Right hindlimb (tissue), 1 donor: ENCODE results near the gene DLGAP1.
"Not testable (repeated sequence)": the region's sequence is repeated elsewhere in the genome, so short reads cannot be mapped to it uniquely, and the experiment has no call there.

Experiments used
- DNase-seq: peaks from one replicate; pipeline ENCODE4 v3.0.0-alpha.2; 2018

DLGAP1 gene

GRCh38 chr18:3706279-3707097, 748.6 kb downstream of the DLGAP1 start:
- DNase-seq, result no peak

GRCh38 chr18:3704556-3705344, 750.4 kb downstream of the DLGAP1 start:
- DNase-seq, result no peak

GRCh38 chr18:3703732-3704176, 751.4 kb downstream of the DLGAP1 start:
- peak; percentile 39 for DNase-seq

GRCh38 chr18:3699707-3700567, 755.2 kb downstream of the DLGAP1 start:
- not testable (repeated sequence) for DNase-seq

GRCh38 chr18:3694030-3694778, 760.9 kb downstream of the DLGAP1 start:
- DNase-seq, result not testable (repeated sequence)

- DNase-seq, result no peak
Measured at GRCh38 chr18:3693410-3693809, 761.7 kb downstream of the DLGAP1 start.

- DNase-seq, result no peak
Measured at GRCh38 chr18:3692691-3693090, 762.4 kb downstream of the DLGAP1 start.

- no peak for DNase-seq
Measured at GRCh38 chr18:3692113-3692621, 762.9 kb downstream of the DLGAP1 start.

- no peak for DNase-seq
Measured at GRCh38 chr18:3691705-3692104, 763.4 kb downstream of the DLGAP1 start.

- DNase-seq, result no peak
Measured at GRCh38 chr18:3690764-3691066, 764.4 kb downstream of the DLGAP1 start.

GRCh38 chr18:3689986-3690763, 764.9 kb downstream of the DLGAP1 start:
- no peak for DNase-seq

GRCh38 chr18:3689091-3689490, 766.0 kb downstream of the DLGAP1 start:
- DNase-seq, result no peak

GRCh38 chr18:3688690-3689089, 766.4 kb downstream of the DLGAP1 start:
- peak; percentile 64 for DNase-seq

GRCh38 chr18:3683483-3683882, 771.6 kb downstream of the DLGAP1 start:
- DNase-seq, result no peak

GRCh38 chr18:3682061-3682460, 773.0 kb downstream of the DLGAP1 start:
- no peak for DNase-seq

GRCh38 chr18:3679241-3679640, 775.9 kb downstream of the DLGAP1 start:
- no peak for DNase-seq

- DNase-seq, result no peak
Measured at GRCh38 chr18:3675994-3676393, 779.1 kb downstream of the DLGAP1 start.

- no peak for DNase-seq
Measured at GRCh38 chr18:3675446-3675845, 779.7 kb downstream of the DLGAP1 start.

- DNase-seq, result no peak
Measured at GRCh38 chr18:3671176-3671575, 783.9 kb downstream of the DLGAP1 start.

- DNase-seq, result no peak
Measured at GRCh38 chr18:3669376-3669775, 785.7 kb downstream of the DLGAP1 start.
